ENCODE measurements around the gene RAD51B. TPM values are rescaled to one million over a fixed set of nuclear protein-coding genes. Genes with fewer than 3 reads are reported as not detected.

RAD51B gene
- total and polyA plus RNA-seq, 4 experiments from 2014 or later: 22.0 to 35.7 (median 31.4) TPM

DNA sequence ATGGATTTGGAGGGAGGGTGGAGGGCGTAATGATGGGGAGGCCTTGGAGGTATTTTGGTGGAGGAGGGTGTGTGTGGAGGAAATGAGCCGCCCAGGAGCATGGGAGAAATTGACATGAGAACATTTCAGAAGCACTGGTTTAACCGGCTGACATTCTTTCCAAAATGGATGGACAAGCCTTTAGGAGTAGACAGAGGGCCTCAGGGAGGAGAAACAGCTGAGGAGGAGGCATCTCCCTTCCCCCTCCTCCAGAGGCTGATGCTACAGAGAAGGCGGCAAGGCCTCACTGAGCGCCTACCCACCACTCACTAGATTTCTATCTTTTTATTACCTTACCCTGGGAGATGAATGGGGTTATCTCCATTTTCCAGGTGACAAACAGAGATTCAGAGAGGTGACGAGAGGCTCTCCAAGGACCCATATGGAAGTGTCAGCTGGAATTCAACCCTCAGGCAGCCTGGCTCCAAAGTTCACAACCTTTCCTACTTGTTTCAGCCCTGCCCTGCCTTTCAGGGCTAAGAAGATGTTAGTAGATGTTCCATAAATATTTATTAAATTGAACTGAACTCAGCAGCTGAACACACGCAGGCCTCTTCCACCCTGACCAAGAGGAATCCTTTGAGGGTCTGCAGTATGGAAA, 683.7 kb downstream of the RAD51B start:
- Histone ChIP-seq H3K4me3 (ENCODE audit: low read length in 2 of 2) (no peak overlapping the region), H3K27ac (ENCODE audit: low read depth, low read length) (no peak overlapping the region), H3K36me3 (ENCODE audit: insufficient read depth, low read length) (no peaks in the 10 kb centered on the region), H3K9me3 (ENCODE audit: control insufficient read depth in 1 of 2, low read length in 2 of 2) (no peaks in the 10 kb centered on the region), H3K27me3 (ENCODE audit: insufficient read depth, low read length) (no peaks in the 10 kb centered on the region), H3K4me1 (ENCODE audit: insufficient read depth, low read length) (peaks cover 36% of the 10 kb centered on the region)
- Mint-ChIP-seq H3K36me3 (peaks cover 0 to 4% of the 10 kb centered on the region in 2 donors), H3K4me3 (no peak overlapping the region), H3K27ac (peak overlapping the region in 1 of 7 donors; percentile 27), H3K27me3 (no peaks in the 10 kb centered on the region), H3K4me1 (peaks cover 33 to 47% (median 41%) of the 10 kb centered on the region in 4 donors), H3K9me3 (peaks cover 0 to 2% (median 0%) of the 10 kb centered on the region in 8 donors)
- ChIA-PET CTCF (ENCODE audit: partially characterized antibody) (interaction anchor here (0.7 to 1.2 kb wide), 2 partner anchors 127 to 285 kb away, joined by 3 to 4 read pairs; no protein-coding TSS in a partner anchor), POLR2A (ENCODE audit: partially characterized antibody) (interaction anchor here (1.6 to 7.5 kb wide), 3 partner anchors 20 to 286 kb away, joined by 3 to 235 read pairs (median 7); partner anchors contain the start of gene ZFP36L1)
- no peak for DNase-seq
- intact Hi-C loops (cut with micrococcal nuclease): loop anchor here (10.0 kb wide), 1 partner anchor 219 kb away; no protein-coding TSS in a partner anchor

DNA sequence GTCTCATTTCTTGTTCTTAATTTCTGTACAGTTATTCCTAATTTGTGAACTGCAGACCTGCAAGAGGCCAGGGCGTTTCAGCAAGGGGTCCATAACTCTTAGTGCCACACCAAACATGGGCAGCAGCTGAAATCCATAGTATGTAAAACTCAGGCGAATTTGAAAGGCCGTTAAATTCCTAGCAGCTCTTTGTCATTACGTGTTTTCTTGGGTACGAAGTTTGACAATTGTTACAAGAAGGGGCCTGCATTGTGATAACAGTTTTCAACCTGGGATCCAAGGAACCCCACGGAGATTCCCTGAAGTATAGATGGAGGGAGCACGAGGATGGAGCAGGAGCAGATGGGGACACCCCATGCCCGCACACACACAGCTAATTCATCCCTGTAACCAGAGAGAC, 685.3 kb downstream of the RAD51B start:
- peaks cover 40 to 57% (median 51%) of the 10 kb centered on the region in 4 donors for H3K4me1 Mint-ChIP-seq
- no peaks in the 10 kb centered on the region for H3K27me3 Mint-ChIP-seq
- no peaks in the 10 kb centered on the region for H3K9me3 Mint-ChIP-seq
- H3K4me3 Mint-ChIP-seq: no peak overlapping the region
- H3K36me3 Mint-ChIP-seq: no peaks in the 10 kb centered on the region
- no peaks in the 10 kb centered on the region for H3K27me3 ChIP-seq (ENCODE audit: insufficient read depth, low read length)
- H3K27ac Mint-ChIP-seq: peak overlapping the region in 4 of 7 donors; percentile 10 to 46 (median 29)
- no peak overlapping the region for H3K27ac ChIP-seq (ENCODE audit: low read depth, low read length)
- H3K36me3 ChIP-seq (ENCODE audit: insufficient read depth, low read length): no peaks in the 10 kb centered on the region
- peaks cover 45% of the 10 kb centered on the region for H3K4me1 ChIP-seq (ENCODE audit: insufficient read depth, low read length)
- H3K4me3 ChIP-seq (ENCODE audit: low read length in 2 of 2): no peak overlapping the region
- ChIA-PET POLR2A (ENCODE audit: partially characterized antibody) (interaction anchor here (1.6 to 7.5 kb wide), 4 partner anchors 21 to 284 kb away, joined by 3 to 235 read pairs (median 31); partner anchors contain the start of gene ZFP36L1), CTCF (ENCODE audit: partially characterized antibody) (interaction anchor here (0.8 to 3.9 kb wide), 2 partner anchors 12 to 321 kb away, joined by 3 to 20 read pairs; no protein-coding TSS in a partner anchor)
- DNase-seq: no peak
- H3K9me3 ChIP-seq (ENCODE audit: control insufficient read depth in 1 of 2, low read length in 2 of 2): no peaks in the 10 kb centered on the region
- intact Hi-C loops (cut with micrococcal nuclease): loop anchor here (5.0 to 10.0 kb wide), 3 partner anchors 122 to 253 kb away; no protein-coding TSS in a partner anchor

DNA sequence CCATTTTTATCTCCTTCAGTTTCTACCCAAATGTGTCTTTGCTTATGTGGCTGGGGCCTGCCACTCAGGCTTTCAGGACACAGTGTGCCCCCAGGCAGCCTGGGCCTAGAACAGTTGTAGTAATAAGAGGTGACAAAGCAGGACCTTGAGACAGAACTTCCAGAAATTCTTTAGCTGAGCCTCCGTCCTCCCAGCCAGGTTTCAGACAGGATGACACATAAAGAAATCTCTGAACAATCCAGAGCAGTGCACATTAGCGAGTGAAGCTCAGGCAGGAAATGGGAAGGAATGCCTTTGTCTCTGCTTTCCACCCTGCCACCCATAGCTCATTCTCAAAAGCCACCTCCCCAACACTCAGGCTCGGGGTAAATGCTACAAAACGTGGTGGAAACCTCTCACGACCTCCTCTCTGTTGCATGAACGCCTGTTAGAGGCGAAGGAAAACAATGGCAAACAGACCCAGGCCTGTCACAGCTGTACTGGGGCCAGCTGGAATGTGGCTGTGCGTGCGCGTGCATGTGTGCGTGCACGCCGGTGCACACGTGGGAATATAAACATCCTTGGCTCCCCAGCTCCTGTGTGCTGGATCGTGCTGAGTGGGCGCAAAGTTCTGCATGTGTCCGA, 686.6 kb downstream of the RAD51B start:
- ChIA-PET CTCF (ENCODE audit: partially characterized antibody) (interaction anchor here (0.6 to 4.5 kb wide), 21 partner anchors 11 to 564 kb away, joined by 3 to 33 read pairs (median 4); no protein-coding TSS in a partner anchor), POLR2A (ENCODE audit: partially characterized antibody) (interaction anchor here (0.7 to 7.5 kb wide), 35 partner anchors 8 to 309 kb away, joined by 3 to 235 read pairs (median 6); partner anchors contain the start of gene ZFP36L1)
- H3K36me3 ChIP-seq (ENCODE audit: insufficient read depth, low read length): no peaks in the 10 kb centered on the region
- peaks cover 45% of the 10 kb centered on the region for H3K4me1 ChIP-seq (ENCODE audit: insufficient read depth, low read length)
- Mint-ChIP-seq H3K4me1 (peaks cover 40 to 63% (median 52%) of the 10 kb centered on the region in 4 donors), H3K36me3 (no peaks in the 10 kb centered on the region), H3K9me3 (no peaks in the 10 kb centered on the region), H3K27me3 (no peaks in the 10 kb centered on the region), H3K4me3 (peak overlapping the region; percentile 63 to 86 (median 74)), H3K27ac (peak overlapping the region; percentile 60 to 93 (median 89))
- H3K27me3 ChIP-seq (ENCODE audit: insufficient read depth, low read length): no peaks in the 10 kb centered on the region
- H3K4me3 ChIP-seq (ENCODE audit: low read length in 2 of 2): peak overlapping the region; percentile 15 to 28
- H3K9me3 ChIP-seq (ENCODE audit: control insufficient read depth in 1 of 2, low read length in 2 of 2): no peaks in the 10 kb centered on the region
- intact Hi-C loops (cut with micrococcal nuclease): loop anchor here (1.0 to 10.0 kb wide), 6 partner anchors 21 to 275 kb away; no protein-coding TSS in a partner anchor
- H3K27ac ChIP-seq (ENCODE audit: low read depth, low read length): peak overlapping the region; percentile 27
- DNase-seq: peak in 2 of 5 donors; percentile 9 to 39

DNA sequence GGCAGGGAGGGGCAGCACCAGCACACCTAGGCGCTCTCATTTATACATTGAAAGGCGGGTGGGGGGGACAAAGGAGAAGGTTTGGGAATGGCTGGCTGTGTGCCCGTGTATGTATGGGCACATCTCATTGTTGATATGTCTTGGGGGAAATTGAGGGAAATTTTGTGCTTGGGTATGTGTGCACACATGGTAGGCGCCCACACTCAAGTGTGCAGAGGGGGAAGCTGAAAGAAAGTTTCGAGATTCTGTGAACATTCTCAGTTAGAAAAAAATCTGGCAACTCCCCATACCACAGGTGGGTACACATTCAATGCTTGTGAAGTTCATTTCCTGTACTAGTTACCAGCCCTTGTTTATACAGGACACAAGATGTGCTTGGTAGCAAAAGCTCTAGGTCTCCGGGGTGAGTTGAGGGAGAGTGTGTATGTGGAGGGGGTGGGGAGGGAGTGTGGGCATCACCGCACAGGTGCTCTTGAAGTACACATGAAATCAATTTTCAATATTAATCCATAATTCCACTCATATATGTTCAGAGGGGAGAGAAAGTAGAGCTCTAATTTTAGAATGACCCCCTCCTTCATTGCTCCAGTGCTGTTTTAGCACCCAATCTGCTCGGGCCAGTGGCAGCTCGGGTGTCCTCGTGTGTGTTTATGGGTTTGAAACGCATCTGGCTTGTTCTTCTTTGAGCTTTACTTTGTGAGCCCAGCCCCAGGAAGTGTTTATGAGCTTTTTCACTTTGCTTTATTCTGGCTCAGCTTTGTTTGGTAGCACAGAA, 687.3 kb downstream of the RAD51B start:
- peaks cover 39 to 69% (median 52%) of the 10 kb centered on the region in 4 donors for H3K4me1 Mint-ChIP-seq
- H3K4me1 ChIP-seq (ENCODE audit: insufficient read depth, low read length): peaks cover 45% of the 10 kb centered on the region
- H3K36me3 ChIP-seq (ENCODE audit: insufficient read depth, low read length): no peaks in the 10 kb centered on the region

DNA sequence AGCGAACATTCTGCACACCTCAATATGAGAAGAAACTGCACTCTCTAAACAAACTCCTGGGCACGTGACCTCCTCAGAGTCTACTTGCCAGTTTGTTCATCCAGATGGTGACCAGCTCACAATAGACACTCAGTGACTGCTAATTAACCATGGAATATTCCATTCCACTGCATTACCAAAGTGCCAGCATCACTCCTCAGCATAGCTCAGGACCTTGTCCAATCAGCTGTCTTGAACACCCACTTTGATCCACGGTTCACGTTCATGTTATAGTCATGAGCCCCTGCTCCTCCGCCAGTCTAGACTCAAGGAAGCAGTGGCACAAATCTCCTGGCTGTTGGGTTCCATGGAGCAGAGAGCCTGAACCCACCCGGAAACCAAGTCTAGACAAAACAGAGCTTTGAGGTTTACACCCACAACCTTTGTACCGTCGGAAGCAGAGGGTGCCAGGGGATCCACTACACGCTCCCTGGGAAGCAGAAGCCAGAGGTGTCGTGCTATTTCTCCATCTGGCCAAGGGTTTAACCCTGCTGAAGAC, 688.0 kb downstream of the RAD51B start:
- POLR2A ChIA-PET (ENCODE audit: partially characterized antibody): interaction anchor here (0.5 to 7.5 kb wide), 45 partner anchors 11 to 308 kb away, joined by 3 to 235 read pairs (median 5); partner anchors contain the start of gene ZFP36L1
- Histone ChIP-seq H3K36me3 (ENCODE audit: insufficient read depth, low read length) (no peaks in the 10 kb centered on the region), H3K27me3 (ENCODE audit: insufficient read depth, low read length) (no peaks in the 10 kb centered on the region), H3K4me3 (ENCODE audit: low read length in 2 of 2) (peak overlapping the region in 1 of 2 donors; percentile 28), H3K27ac (ENCODE audit: low read depth, low read length) (peak overlapping the region; percentile 27), H3K4me1 (ENCODE audit: insufficient read depth, low read length) (peaks cover 53% of the 10 kb centered on the region), H3K9me3 (ENCODE audit: control insufficient read depth in 1 of 2, low read length in 2 of 2) (no peaks in the 10 kb centered on the region)
- Mint-ChIP-seq H3K4me1 (peaks cover 40 to 71% (median 55%) of the 10 kb centered on the region in 4 donors), H3K27ac (peak overlapping the region; percentile 60 to 93 (median 89)), H3K36me3 (no peaks in the 10 kb centered on the region), H3K9me3 (no peaks in the 10 kb centered on the region), H3K27me3 (no peaks in the 10 kb centered on the region), H3K4me3 (peak overlapping the region; percentile 38 to 86 (median 74))
- peak; percentile 47 to 81 (median 53) for DNase-seq
- CTCF ChIA-PET (ENCODE audit: partially characterized antibody): interaction anchor here (0.9 to 4.5 kb wide), 21 partner anchors 10 to 566 kb away, joined by 3 to 33 read pairs (median 4); no protein-coding TSS in a partner anchor
- intact Hi-C loops (cut with micrococcal nuclease): loop anchor here (2.0 to 10.0 kb wide), 5 partner anchors 23 to 273 kb away; no protein-coding TSS in a partner anchor

More for the DNA sequence above, 687.3 kb downstream of the RAD51B start:
- H3K9me3 ChIP-seq (ENCODE audit: control insufficient read depth in 1 of 2, low read length in 2 of 2): no peaks in the 10 kb centered on the region
- DNase-seq: peak; percentile 51 to 70 (median 68)
- POLR2A ChIA-PET (ENCODE audit: partially characterized antibody): interaction anchor here (0.6 to 7.5 kb wide), 54 partner anchors 9 to 309 kb away, joined by 3 to 235 read pairs (median 4); partner anchors contain the start of gene ZFP36L1
- H3K4me3 ChIP-seq (ENCODE audit: low read length in 2 of 2): peak overlapping the region; percentile 15 to 28
- CTCF ChIA-PET (ENCODE audit: partially characterized antibody): interaction anchor here (0.7 to 4.5 kb wide), 30 partner anchors 11 to 565 kb away, joined by 3 to 33 read pairs (median 4); no protein-coding TSS in a partner anchor
- peak overlapping the region; percentile 27 for H3K27ac ChIP-seq (ENCODE audit: low read depth, low read length)
- Mint-ChIP-seq H3K36me3 (no peaks in the 10 kb centered on the region), H3K27me3 (no peaks in the 10 kb centered on the region), H3K9me3 (no peaks in the 10 kb centered on the region), H3K4me3 (peak overlapping the region; percentile 63 to 86 (median 74)), H3K27ac (peak overlapping the region; percentile 60 to 93 (median 89))
- intact Hi-C loops (cut with micrococcal nuclease): loop anchor here (1.0 to 10.0 kb wide), 6 partner anchors 22 to 274 kb away; no protein-coding TSS in a partner anchor
- H3K27me3 ChIP-seq (ENCODE audit: insufficient read depth, low read length): no peaks in the 10 kb centered on the region

DNA sequence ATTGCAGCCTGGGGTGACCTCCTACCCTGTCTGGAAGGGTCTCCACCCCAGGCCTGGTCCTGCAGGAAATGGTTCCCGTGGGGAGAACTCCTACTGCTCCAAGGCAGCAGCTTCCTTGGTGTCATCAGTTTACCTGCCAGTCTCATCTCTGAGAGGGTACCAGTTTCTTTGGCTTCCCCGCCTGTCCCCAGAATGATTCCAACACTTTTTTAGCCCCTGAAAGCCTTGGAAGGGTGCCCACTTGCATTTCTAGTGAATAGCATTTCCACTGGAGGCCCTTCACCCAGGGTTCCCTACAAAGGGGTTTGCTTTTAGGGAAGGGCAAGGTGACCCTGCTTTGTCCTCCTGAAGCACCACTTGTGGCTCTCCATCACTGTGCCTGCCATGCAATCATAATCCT, 689.0 kb downstream of the RAD51B start:
- H3K27ac ChIP-seq (ENCODE audit: low read depth, low read length): no peak overlapping the region
- no peaks in the 10 kb centered on the region for H3K36me3 ChIP-seq (ENCODE audit: insufficient read depth, low read length)
- H3K9me3 ChIP-seq (ENCODE audit: control insufficient read depth in 1 of 2, low read length in 2 of 2): no peaks in the 10 kb centered on the region
- POLR2A ChIA-PET (ENCODE audit: partially characterized antibody): interaction anchor here (1.1 to 7.5 kb wide), 12 partner anchors 10 to 307 kb away, joined by 3 to 235 read pairs (median 21); partner anchors contain the start of gene ZFP36L1
- Mint-ChIP-seq H3K4me3 (peak overlapping the region in 3 of 8 donors; percentile 5 to 27 (median 25)), H3K9me3 (no peaks in the 10 kb centered on the region), H3K4me1 (peaks cover 45 to 78% (median 58%) of the 10 kb centered on the region in 4 donors), H3K36me3 (no peaks in the 10 kb centered on the region), H3K27me3 (no peaks in the 10 kb centered on the region), H3K27ac (peak overlapping the region in 5 of 7 donors; percentile 30 to 93 (median 88))
- peaks cover 63% of the 10 kb centered on the region for H3K4me1 ChIP-seq (ENCODE audit: insufficient read depth, low read length)
- intact Hi-C loops (cut with micrococcal nuclease): loop anchor here (5.0 to 10.0 kb wide), 3 partner anchors 119 to 256 kb away; no protein-coding TSS in a partner anchor
- DNase-seq: no peak
- CTCF ChIA-PET (ENCODE audit: partially characterized antibody): interaction anchor here (1.6 to 4.5 kb wide), 3 partner anchors 9 to 279 kb away, joined by 4 to 33 read pairs (median 20); no protein-coding TSS in a partner anchor
- H3K27me3 ChIP-seq (ENCODE audit: insufficient read depth, low read length): no peaks in the 10 kb centered on the region
- no peak overlapping the region for H3K4me3 ChIP-seq (ENCODE audit: low read length in 2 of 2)

Data from CD4-positive, alpha-beta memory T cell (primary cell).